K562 (cell line): Measurements from ENCODE around the gene NBPF6. TPM values are rescaled to one million over a fixed set of nuclear protein-coding genes. Genes with fewer than 3 reads are reported as not detected.
"Not testable (repeated sequence)": the region's sequence is repeated elsewhere in the genome, so short reads cannot be mapped to it uniquely, and the experiment has no call there.

ENCODE experiments used
- ATAC-seq: fragments of 200-7000 bp; cut with Tn5 transposase; 3 replicates; pipeline ENCODE4 v1.9.1; 2020; ENCODE audit warnings: moderate library complexity
- BruUV-seq: library from RNA; stranded (reverse); fragments of 400-500 nt; replicated peaks from 2 replicates; lab custom pipeline; 2021; lab: Mats Ljungman, UMichigan
- CTCF ChIA-PET: fragments of 300-600 bp; formaldehyde crosslinking; extraction: SDS; loops from one replicate; lab custom pipeline; 2021; ENCODE audit warnings: low intra/inter-chr PET ratio; lab: Yijun Ruan, JAX
- POLR2A ChIA-PET: fragments of 300-600, 350-650 bp; sonication (Branson Sonifier 250); formaldehyde crosslinking; extraction: SDS; loops from one replicate; lab custom pipeline; 2021; ENCODE audit warnings: antibody characterized with exemption, inconsistent platforms; lab: Yijun Ruan, JAX
- DNase-seq, 4 experiments: peaks; one replicate each; pipeline versions ENCODE4 v3.0.0 to v3.0.0-alpha.2; 2011 to 2018; ENCODE audit warnings: low spot score in 3 of 4, mixed read lengths in 3 of 4; ENCODE audit errors: extremely low read depth in 1 of 4
- FAIRE-seq: peaks from 2 replicates; lab custom pipeline; 2011; peaks lifted over from hg19 to GRCh38; lab: Jason Lieb, UNC
- H2AFZ ChIP-seq: 2 replicates; pipeline ENCODE4 v1.6.0; 2011; ENCODE audit warnings: low read depth, low read length, control low read depth, inconsistent platforms
- H3K27ac ChIP-seq: fragments of 200-600 bp; 3 replicates; pipeline ENCODE4 v1.8.0; 2011; ENCODE audit warnings: low read depth, mild to moderate bottlenecking, control low read depth, inconsistent platforms, low read length, moderate library complexity, mixed read lengths; ENCODE audit errors: extremely low read depth
- H3K27me3 ChIP-seq, 2 experiments: fragments of 300-600 bp in 1 of 2; 2 replicates in 1 of 2; 3 replicates in 1 of 2; pipeline versions ENCODE4 v1.6.0 to v1.8.0; 2011; ENCODE audit warnings: inconsistent platforms in 2 of 2, low read length in 2 of 2, mild to moderate bottlenecking in 1 of 2, mixed read lengths in 1 of 2, moderate library complexity in 1 of 2; ENCODE audit not compliant: control insufficient read depth in 2 of 2, insufficient read depth in 2 of 2
- H3K36me3 ChIP-seq: fragments of 300-600 bp; 3 replicates; pipeline ENCODE4 v1.8.0; 2011; ENCODE audit warnings: mild to moderate bottlenecking, low read length, inconsistent platforms; ENCODE audit not compliant: control insufficient read depth, insufficient read depth
- H3K4me1 ChIP-seq, 2 experiments: fragments of 200-600 bp in 1 of 2; replicated peaks in 1 of 2; 2 replicates in 1 of 2; 3 replicates in 1 of 2; pipeline versions ENCODE4 v1.5.1 to v1.8.0; 2011; ENCODE audit warnings: inconsistent platforms in 2 of 2, low read length in 2 of 2, mild to moderate bottlenecking in 1 of 2, mixed read lengths in 1 of 2, moderate library complexity in 1 of 2; ENCODE audit not compliant: control insufficient read depth in 2 of 2, insufficient read depth in 2 of 2
- H3K4me2 ChIP-seq: 2 replicates; pipeline ENCODE4 v1.6.1; 2011; ENCODE audit warnings: low read length, control low read depth, inconsistent platforms, mixed read lengths; ENCODE audit not compliant: insufficient read depth
- H3K4me3 ChIP-seq: fragments of 200-600 bp; sonication (generic), shearing (Covaris generic); 2 replicates; pipeline ENCODE4 v1.5.1; 2016; ENCODE audit warnings: control low read depth, inconsistent platforms
- H3K79me2 ChIP-seq: fragments of 200-600 bp; 3 replicates; pipeline ENCODE4 v1.8.0; 2011; ENCODE audit warnings: low read length, inconsistent platforms; ENCODE audit not compliant: control insufficient read depth, insufficient read depth
- H3K9ac ChIP-seq, 2 experiments: 2 replicates each; pipeline versions ENCODE4 v1.6.0 to v1.6.1; 2011; ENCODE audit warnings: low read depth in 2 of 2, low read length in 2 of 2, control low read depth in 1 of 2, inconsistent platforms in 1 of 2, mild to moderate bottlenecking in 1 of 2, mixed read lengths in 1 of 2; ENCODE audit not compliant: insufficient read depth in 1 of 2
- H3K9me1 ChIP-seq: one replicate; pipeline ENCODE4 v1.6.0; 2011; ENCODE audit warnings: inconsistent platforms, mild to moderate bottlenecking, low read length, moderate library complexity; ENCODE audit not compliant: control insufficient read depth, insufficient read depth
- H3K9me3 ChIP-seq: replicated peaks from 2 replicates; pipeline ENCODE4 v1.5.1; 2011; ENCODE audit warnings: low read depth, low read length, inconsistent platforms; ENCODE audit not compliant: control insufficient read depth, insufficient read depth
- H4K20me1 ChIP-seq: replicated peaks from 2 replicates; pipeline ENCODE4 v1.6.1; 2011; ENCODE audit warnings: low read length, inconsistent platforms, mixed read lengths; ENCODE audit not compliant: control insufficient read depth, insufficient read depth
- WGBS: fragments of 100-300 bp; shearing (Covaris generic); methylation state at CpG from one replicate; pipeline ENCODE4 v1.1.6; 2016; ENCODE audit warnings: low coverage, mixed read lengths; ENCODE audit not compliant: insufficient coverage; ENCODE audit errors: missing lambda C conversion rate; 5-methylcytosine and 5-hydroxymethylcytosine counted together
- in situ Hi-C: fragments of 300-500 bp; cut with MboI; formaldehyde crosslinking; loops from 4 replicates; pipeline ENCODE4 v1.15.0; 2018; ENCODE audit warnings: inconsistent platforms, mixed read lengths
- intact Hi-C: fragments of 100-400 bp; cut with micrococcal nuclease; formaldehyde crosslinking; loops from 2 replicates; pipeline ENCODE4 v1.14.2; 2022
- polyA plus RNA-seq, 8 experiments: library from polyadenylated mRNA; depleted of rRNA in 4 of 8; stranded (reverse) in 5 of 8; unstranded in 3 of 8; fragments of >200 nt; fragmentation: Nextera tagmentation in 2 of 8; fragmentation: Illumina TruSeq in 1 of 8; extraction: Ambion mirVana in 2 of 8; extraction: Trizol in 1 of 8; gene quantifications; 2 replicates each; pipeline versions ENCODE4 v1.2.1 to v1.2.3, GENCODE V29; 2011 to 2014; ENCODE audit warnings: inconsistent platforms in 1 of 8, missing spikeins in 1 of 8
- total RNA-seq, 7 experiments: library from RNA; depleted of rRNA in 6 of 7; stranded (reverse); fragments of >200 nt in 6 of 7; fragmentation: Illumina TruSeq in 2 of 7; extraction: Trizol in 2 of 7; gene quantifications; 2 replicates each; pipeline versions ENCODE4 v1.2.1 to v1.2.3, GENCODE V29; 2011 to 2021; ENCODE audit warnings: low replicate concordance in 1 of 7

The NBPF6 gene
- total and polyA plus RNA-seq, 9 of the 15 experiments (the other 6 are each of a cell fraction or from before 2014, with no cell fraction given), result 2.7 to 10.0 (median 6.0) TPM

GRCh38 chr1:108461758-108462157 is 11.6 kb downstream of the NBPF6 start:
- DNase-seq, H3K27me3 ChIP-seq, H3K4me1 ChIP-seq, H4K20me1 ChIP-seq, H3K79me2 ChIP-seq, FAIRE-seq, H3K36me3 ChIP-seq, H3K4me3 ChIP-seq, H3K9me3 ChIP-seq, BruUV-seq, H3K9ac ChIP-seq, CTCF ChIA-PET, H2AFZ ChIP-seq, H3K4me2 ChIP-seq, POLR2A ChIA-PET, H3K27ac ChIP-seq, ATAC-seq, H3K9me1 ChIP-seq, intact Hi-C loops: not testable (repeated sequence)
- in situ Hi-C loops, result loop anchor here (25.0 kb wide), 1 partner anchor 249 kb away; the partner anchor contains the start of gene SLC25A24
- WGBS, result no CpG with 5 or more reads among the region's 3 CpGs

- H3K27ac ChIP-seq, H3K4me2 ChIP-seq, ATAC-seq, DNase-seq, H3K27me3 ChIP-seq, H3K9me1 ChIP-seq, H3K4me1 ChIP-seq, H3K9me3 ChIP-seq, H3K4me3 ChIP-seq, H2AFZ ChIP-seq, intact Hi-C loops, FAIRE-seq, H3K79me2 ChIP-seq, H4K20me1 ChIP-seq, POLR2A ChIA-PET, H3K36me3 ChIP-seq, H3K9ac ChIP-seq, BruUV-seq, CTCF ChIA-PET: not testable (repeated sequence)
- WGBS, result no CpG with 5 or more reads among the region's 3 CpGs
- in situ Hi-C loops, result loop anchor here (25.0 kb wide), 1 partner anchor 252 kb away; the partner anchor contains the start of gene SLC25A24
Observed at GRCh38 chr1:108463962-108464361, 13.8 kb downstream of the NBPF6 start.

GRCh38 chr1:108466166-108466565 is 16.0 kb downstream of the NBPF6 start:
- FAIRE-seq, H3K4me3 ChIP-seq, H3K9ac ChIP-seq, H3K79me2 ChIP-seq, H2AFZ ChIP-seq, H3K36me3 ChIP-seq, H3K27ac ChIP-seq, CTCF ChIA-PET, intact Hi-C loops, H3K9me3 ChIP-seq, DNase-seq, POLR2A ChIA-PET, H3K4me2 ChIP-seq, H3K27me3 ChIP-seq, H4K20me1 ChIP-seq, BruUV-seq, ATAC-seq, H3K4me1 ChIP-seq, H3K9me1 ChIP-seq: not testable (repeated sequence)
- no CpG with 5 or more reads among the region's 8 CpGs for WGBS
- in situ Hi-C loops, result loop anchor here (25.0 kb wide), 1 partner anchor 254 kb away; the partner anchor contains the start of gene SLC25A24

GRCh38 chr1:108467155-108467554 is 17.0 kb downstream of the NBPF6 start:
- H3K27me3 ChIP-seq, H3K9ac ChIP-seq, H3K9me1 ChIP-seq, CTCF ChIA-PET, H4K20me1 ChIP-seq, intact Hi-C loops, POLR2A ChIA-PET, BruUV-seq, H2AFZ ChIP-seq, ATAC-seq, DNase-seq, H3K36me3 ChIP-seq, H3K79me2 ChIP-seq, H3K27ac ChIP-seq, H3K4me2 ChIP-seq, H3K4me1 ChIP-seq, FAIRE-seq, H3K9me3 ChIP-seq, H3K4me3 ChIP-seq: not testable (repeated sequence)
- WGBS, result 67% methylated on average over 3 of the region's 5 CpGs
- in situ Hi-C loops, result loop anchor here (25.0 kb wide), 1 partner anchor 255 kb away; the partner anchor contains the start of gene SLC25A24
